HCT116 (cell line): ENCODE data around the gene NPPC. TPM values are rescaled to one million over a fixed set of nuclear protein-coding genes. Genes with fewer than 3 reads are reported as not detected.

Source experiments
- ATAC-seq: fragments of 200-7000 bp; cut with Tn5 transposase; 2 replicates; pipeline ENCODE4 v1.9.1; 2020; ENCODE audit warnings: mild to moderate bottlenecking, moderate library complexity
- BruUV-seq: library from RNA; stranded (reverse); fragments of 400-500 nt; replicated peaks from 2 replicates; lab custom pipeline; 2021; lab: Mats Ljungman, UMichigan
- CTCF ChIA-PET: fragments of 300-600 bp; sonication (Branson Sonifier 250); formaldehyde crosslinking; loops from one replicate; lab custom pipeline; 2021; ENCODE audit warnings: antibody characterized with exemption; lab: Charles Lee
- POLR2A ChIA-PET: fragments of 300-600, 350-600 bp; sonication (Branson Sonifier 250); formaldehyde crosslinking; loops from one replicate; lab custom pipeline; 2021; ENCODE audit warnings: antibody characterized with exemption; lab: Charles Lee
- RAD21 ChIA-PET, 2 experiments: fragments of 300-600 bp; sonication (Branson Sonifier 250); formaldehyde crosslinking; loops; one replicate each; lab custom pipeline; 2023; ENCODE audit warnings: low total read pairs in 2 of 2; ENCODE audit not compliant: uncharacterized antibody in 2 of 2, unreplicated experiment in 2 of 2, low non-redundant PET in 1 of 2; lab: Charles Lee
- DNase-seq: peaks from one replicate; pipeline ENCODE4 v3.0.0-alpha.2; 2010; ENCODE audit warnings: low read depth, low spot score
- H2AFZ ChIP-seq: fragments of 200-600 bp; shearing (Covaris generic), sonication (generic); 2 replicates; pipeline ENCODE4 v1.6.1; 2017; ENCODE audit warnings: low read depth, mixed run types, mixed read lengths, antibody characterized with exemption, low read length; ENCODE audit not compliant: poor library complexity, severe bottlenecking
- H3K27ac ChIP-seq: 2 replicates; pipeline ENCODE4 v1.5.1; 2012; ENCODE audit warnings: low read depth, low read length
- H3K27me3 ChIP-seq: fragments of 200-600 bp; sonication (generic); 2 replicates; pipeline ENCODE4 v1.6.1; 2016; ENCODE audit warnings: mixed run types, low read length, mixed read lengths; ENCODE audit not compliant: insufficient read depth
- H3K36me3 ChIP-seq, 2 experiments: fragments of 200-500 bp in 1 of 2; fragments of 200-600 bp in 1 of 2; sonication (Bioruptor generic) in 1 of 2; sonication (generic) in 1 of 2; 2 replicates each; pipeline versions ENCODE4 v1.5.1 to v1.6.1; 2014 to 2016; ENCODE audit warnings: low read length in 2 of 2, inconsistent platforms in 1 of 2, mixed read lengths in 1 of 2, mixed run types in 1 of 2; ENCODE audit not compliant: insufficient read depth in 2 of 2, control insufficient read depth in 1 of 2
- H3K4me1 ChIP-seq, 2 experiments: fragments of 200-600 bp in 1 of 2; sonication (generic) in 1 of 2; 2 replicates each; pipeline versions ENCODE4 v1.5.1 to v1.6.1; 2012 to 2017; ENCODE audit warnings: low read length in 2 of 2, inconsistent platforms in 1 of 2, mild to moderate bottlenecking in 1 of 2, mixed read lengths in 1 of 2, mixed run types in 1 of 2, moderate library complexity in 1 of 2; ENCODE audit not compliant: insufficient read depth in 2 of 2, control insufficient read depth in 1 of 2
- H3K4me2 ChIP-seq: fragments of 200-600 bp; sonication (generic); 2 replicates; pipeline ENCODE4 v1.6.1; 2017; ENCODE audit warnings: mixed run types, low read length, mixed read lengths
- H3K4me3 ChIP-seq, 2 experiments: fragments of 200-600 bp in 1 of 2; sonication (generic) in 1 of 2; replicated peaks in 1 of 2; 2 replicates each; pipeline ENCODE4 v1.5.1; 2011 to 2016; ENCODE audit warnings: low read length in 2 of 2, control low read depth in 1 of 2, low read depth in 1 of 2, mild to moderate bottlenecking in 1 of 2, mixed read lengths in 1 of 2, mixed run types in 1 of 2
- H3K79me2 ChIP-seq: fragments of 200-600 bp; sonication (generic); 2 replicates; pipeline ENCODE4 v1.6.1; 2017; ENCODE audit warnings: mild to moderate bottlenecking, mixed run types, low read length, moderate library complexity, mixed read lengths; ENCODE audit not compliant: insufficient read depth
- H3K9ac ChIP-seq: fragments of 200-600 bp; sonication (generic); 2 replicates; pipeline ENCODE4 v1.6.1; 2016; ENCODE audit warnings: low read length, mixed read lengths
- H3K9me2 ChIP-seq: fragments of 200-600 bp; sonication (generic), shearing (Covaris generic); 2 replicates; pipeline ENCODE4 v1.6.1; 2017; ENCODE audit warnings: mixed run types, mild to moderate bottlenecking, moderate library complexity; ENCODE audit not compliant: insufficient read depth
- H3K9me3 ChIP-seq, 2 experiments: fragments of 200-500 bp in 1 of 2; fragments of 200-600 bp in 1 of 2; sonication (Bioruptor generic) in 1 of 2; sonication (generic) in 1 of 2; 2 replicates each; pipeline ENCODE4 v1.6.1; 2014 to 2017; ENCODE audit warnings: low read length in 2 of 2, mixed read lengths in 2 of 2, inconsistent platforms in 1 of 2, low read depth in 1 of 2, mild to moderate bottlenecking in 1 of 2, mixed run types in 1 of 2, moderate library complexity in 1 of 2; ENCODE audit not compliant: control insufficient read depth in 1 of 2, insufficient read depth in 1 of 2
- H4K20me1 ChIP-seq: fragments of 200-600 bp; sonication (generic), shearing (Covaris generic); 2 replicates; pipeline ENCODE4 v1.6.1; 2017; ENCODE audit warnings: mixed run types, mild to moderate bottlenecking, moderate library complexity; ENCODE audit not compliant: insufficient read depth
- ATF3 ChIP-seq: IDR thresholded peaks from 2 replicates; pipeline ENCODE4 v1.6.1; 2012
- CEBPB ChIP-seq: IDR thresholded peaks from 2 replicates; pipeline ENCODE4 v1.6.1; 2012; ENCODE audit warnings: low read depth
- CTCF ChIP-seq, 3 experiments: fragments of 200-600 bp in 1 of 3; sonication (generic) in 1 of 3; IDR thresholded peaks in 2 of 3; conservative IDR thresholded peaks in 1 of 3; 2 replicates each; pipeline ENCODE4 v1.5.1; 2012 to 2017; ENCODE audit warnings: low read depth in 2 of 3, low read length in 2 of 3, antibody characterized with exemption in 1 of 3, borderline replicate concordance in 1 of 3, control low read depth in 1 of 3, mild to moderate bottlenecking in 1 of 3, mixed read lengths in 1 of 3, mixed run types in 1 of 3, moderate library complexity in 1 of 3; ENCODE audit not compliant: insufficient read depth in 1 of 3
- EGR1 ChIP-seq: IDR thresholded peaks from 2 replicates; pipeline ENCODE4 v1.6.1; 2012; ENCODE audit warnings: low read depth
- EZH2phosphoT487 ChIP-seq: fragments of 200-600 bp; IDR thresholded peaks from 2 replicates; pipeline ENCODE4 v1.6.1; 2018; ENCODE audit warnings: antibody characterized with exemption, borderline replicate concordance
- FOSL1 ChIP-seq: IDR thresholded peaks from 2 replicates; pipeline ENCODE4 v1.6.1; 2012; ENCODE audit warnings: low read depth
- JUND ChIP-seq: IDR thresholded peaks from 2 replicates; pipeline ENCODE4 v1.6.1; 2012
- POLR2A ChIP-seq: IDR thresholded peaks from 2 replicates; pipeline ENCODE4 v1.7.0; 2011; ENCODE audit warnings: borderline replicate concordance; ENCODE audit not compliant: insufficient read depth, insufficient read length; ENCODE audit errors: extremely low read depth
- RAD21 ChIP-seq: IDR thresholded peaks from 2 replicates; pipeline ENCODE4 v1.6.1; 2012; ENCODE audit warnings: low read depth, mild to moderate bottlenecking
- REST ChIP-seq: IDR thresholded peaks from 2 replicates; pipeline ENCODE4 v1.6.1; 2012; ENCODE audit warnings: low read depth
- SIN3A ChIP-seq: IDR thresholded peaks from 2 replicates; pipeline ENCODE4 v1.6.1; 2012; ENCODE audit warnings: low read depth
- SP1 ChIP-seq: IDR thresholded peaks from 2 replicates; pipeline ENCODE4 v1.6.1; 2012; ENCODE audit warnings: low read depth
- SRF ChIP-seq: IDR thresholded peaks from 2 replicates; pipeline ENCODE4 v1.6.1; 2012; ENCODE audit warnings: low read depth
- TCF7L2 ChIP-seq: IDR thresholded peaks from 2 replicates; pipeline ENCODE4 v1.7.0; 2011; ENCODE audit warnings: borderline replicate concordance, inconsistent platforms; ENCODE audit not compliant: insufficient read depth, insufficient read length; ENCODE audit errors: extremely low read depth
- ZFX ChIP-seq: fragments of 450-650 bp; IDR thresholded peaks from 2 replicates; pipeline ENCODE4 v1.6.1; 2017
- ZNF274 ChIP-seq: fragments of 200-500 bp; sonication (Bioruptor generic); IDR thresholded peaks from 2 replicates; pipeline ENCODE4 v1.6.1; 2014; ENCODE audit warnings: mild to moderate bottlenecking, low read depth, low read length, inconsistent platforms
- intact Hi-C: fragments of 100-400 bp; cut with micrococcal nuclease; formaldehyde crosslinking; loops from 2 replicates; pipeline ENCODE4 v1.10.0; 2022
- total RNA-seq: library from RNA; stranded (reverse); gene quantifications from one replicate; pipeline ENCODE4 v1.2.1, GENCODE V29; 2021; ENCODE audit not compliant: unreplicated experiment

NPPC gene
- total RNA-seq, 1 experiment from 2014 or later, result 0.52 TPM

GRCh38 chr2:231932711-231932970 is 6.4 kb upstream of the NPPC start:
- no peak overlapping the region for H3K4me3 ChIP-seq
- BruUV-seq, result no TSS peak

More at GRCh38 chr2:231932711-231932970, 6.4 kb upstream of the NPPC start:
- ChIA-PET CTCF (no interaction called here), RAD21 (no interaction called here), POLR2A (no interaction called here)
- H3K4me2 ChIP-seq, result no peak overlapping the region
- no peak overlapping the region for H3K9ac ChIP-seq
- no peak overlapping the region for H2AFZ ChIP-seq
- no peak overlapping the region for H3K27ac ChIP-seq
- H3K36me3 ChIP-seq, result no peaks in the 10 kb centered on the region
- intact Hi-C loops, result no loop called here
- no peaks in the 10 kb centered on the region for H3K4me1 ChIP-seq
- no peaks in the 10 kb centered on the region for H3K27me3 ChIP-seq
- no peaks in the 10 kb centered on the region for H3K9me3 ChIP-seq
- TF ChIP-seq SP1 (no peak), ATF3 (no peak), TCF7L2 (no peak), SRF (no peak), ZFX (no peak), SIN3A (no peak), RAD21 (no peak), EGR1 (no peak), REST (no peak), FOSL1 (no peak), JUND (no peak), CEBPB (no peak), ZNF274 (no peak), EZH2phosphoT487 (no peak), POLR2A (no peak), CTCF (IDR thresholded peaks at IDR 0.05 in 2 of 3, conservative IDR thresholded peaks at IDR 0.05 in 1 of 3; ENCODE audit: borderline replicate concordance in 1 of 3, insufficient read depth in 1 of 3, low read depth in 2 of 3, low read length in 2 of 3) (no peak)
- ATAC-seq (no peak), DNase-seq (no peak)
- no peaks in the 10 kb centered on the region for H3K79me2 ChIP-seq
- no peaks in the 10 kb centered on the region for H3K9me2 ChIP-seq
- H4K20me1 ChIP-seq, result no peaks in the 10 kb centered on the region
